Inflammatory macrophage treated with lipopolysaccharide for 1 hour (primary cell): Measurements from ENCODE around the gene APOA1.
"Not testable (repeated sequence)": the region's sequence is repeated elsewhere in the genome, so short reads cannot be mapped to it uniquely, and the experiment has no call there.

ENCODE experiments used
- DNase-seq, 2 donors: peaks; one replicate each; pipeline ENCODE4 v3.0.0-alpha.2; 2020 to 2022

APOA1 gene

GRCh38 chr11:116857316-116857715 is 19.9 kb upstream of the APOA1 start:
- no peak for DNase-seq

DNA sequence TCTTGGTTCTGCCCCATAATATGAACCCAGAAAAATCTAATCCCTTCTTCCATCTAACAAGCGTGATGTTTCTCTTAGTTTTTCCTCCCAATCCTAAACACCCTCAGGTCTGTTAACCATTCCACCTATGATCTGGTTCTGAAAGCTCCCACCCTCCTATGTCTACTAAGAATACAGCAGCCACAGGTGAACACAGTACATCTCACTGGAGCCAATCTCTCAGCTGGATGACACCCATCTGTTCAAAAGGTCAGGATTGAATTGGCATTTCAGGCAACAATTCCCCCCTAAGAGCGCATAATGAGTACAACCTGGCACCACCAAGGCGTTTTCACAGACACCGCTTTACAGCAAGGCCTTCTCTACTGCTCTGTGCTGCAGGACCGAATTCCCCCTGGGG is 19.0 kb upstream of the APOA1 start:
- no peak for DNase-seq

GRCh38 chr11:116855413-116855812 is 18.0 kb upstream of the APOA1 start:
- no peak for DNase-seq

DNA sequence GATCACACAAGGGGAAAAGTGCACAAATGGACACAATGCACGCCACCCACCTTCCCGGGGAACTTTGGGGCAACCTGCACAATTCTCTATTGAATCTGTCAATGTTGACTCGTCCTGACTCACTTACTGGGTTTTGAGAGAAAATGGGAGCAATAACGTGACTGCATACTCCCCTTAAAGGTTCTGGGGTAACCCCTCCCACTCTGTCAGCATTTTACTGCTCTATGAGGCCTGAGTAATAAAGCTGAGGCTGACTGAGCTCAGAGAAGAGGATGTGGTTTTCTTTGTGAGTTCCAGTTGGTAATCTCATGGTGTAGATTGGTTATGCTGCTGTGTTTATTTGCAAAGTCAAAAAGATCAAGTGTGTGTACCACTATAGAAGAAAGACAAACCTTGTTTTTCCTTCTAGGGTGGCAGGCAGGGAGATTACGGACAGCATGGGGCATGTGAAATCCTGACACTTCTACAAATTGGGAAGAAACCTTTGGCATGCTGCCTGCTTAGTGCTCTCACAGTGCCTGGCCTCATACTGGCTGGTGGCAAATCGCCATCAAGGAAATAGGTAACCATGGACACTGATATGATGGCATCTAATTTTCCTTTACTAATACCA is 16.1 kb upstream of the APOA1 start:
- peak; percentile 82 to 88 for DNase-seq

- DNase-seq, result peak in 1 of 2 donors; percentile 22
Observed at GRCh38 chr11:116852261-116853031, 15.0 kb upstream of the APOA1 start.

DNA sequence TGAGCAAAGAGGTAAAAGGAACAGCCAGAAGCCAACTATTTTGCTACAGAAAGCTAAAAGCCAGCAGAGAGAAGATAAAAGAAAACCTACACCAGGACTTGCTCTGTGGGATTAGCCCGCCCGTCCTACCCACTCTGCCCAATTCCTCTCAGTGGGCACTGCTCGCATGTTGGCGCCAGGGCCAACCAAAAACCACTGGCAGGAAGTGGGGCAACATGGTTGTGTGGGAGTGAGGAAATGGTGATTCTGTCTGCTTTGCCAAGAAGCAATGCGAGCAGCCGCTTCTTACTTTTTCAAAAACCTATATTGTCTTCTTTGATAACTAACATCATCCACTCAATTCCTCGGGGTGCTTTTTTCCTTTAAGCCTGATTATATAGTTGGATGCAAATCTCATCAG is 14.2 kb upstream of the APOA1 start:
- peak; percentile 77 to 87 for DNase-seq

DNA sequence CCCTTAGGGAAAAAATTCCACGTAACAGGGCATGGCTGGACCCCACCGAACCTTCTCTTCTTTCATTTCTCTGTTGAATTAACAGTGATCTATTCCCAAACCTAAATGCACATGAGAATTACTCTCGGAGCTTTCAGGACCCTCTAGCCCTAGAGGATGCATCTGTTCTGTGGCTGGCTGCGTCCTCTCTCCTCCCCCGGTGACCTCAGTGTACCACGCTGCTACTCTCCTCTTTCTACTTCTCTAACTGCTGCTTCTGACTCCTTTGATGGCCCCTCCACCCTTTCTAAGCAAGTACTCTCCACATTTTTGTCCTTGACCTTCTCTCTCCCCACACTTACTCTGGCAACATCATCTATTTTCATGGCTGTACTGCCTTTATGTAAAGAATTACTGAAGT is 12.1 kb upstream of the APOA1 start:
- DNase-seq, result no peak

DNA sequence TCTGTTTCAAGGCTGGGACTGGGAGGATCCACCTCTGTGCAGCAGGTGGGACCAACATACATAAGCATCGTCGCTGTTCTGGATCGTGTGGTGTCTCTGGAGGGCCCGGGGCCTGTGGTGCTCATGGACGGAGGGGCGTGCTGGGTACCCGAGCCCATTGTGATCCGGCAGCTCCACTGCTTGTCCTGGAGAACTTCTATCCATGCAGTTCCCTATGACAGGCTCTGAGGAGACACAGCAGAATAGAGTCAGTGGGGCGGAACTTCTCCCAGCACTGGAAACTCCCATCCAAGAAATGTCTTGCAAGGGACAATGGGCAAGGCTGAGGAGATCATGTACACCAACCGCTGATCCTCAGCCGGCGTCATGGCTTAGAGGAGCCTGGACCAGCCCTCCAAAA is 11.6 kb upstream of the APOA1 start:
- no peak for DNase-seq

GRCh38 chr11:116847612-116848011 is 10.2 kb upstream of the APOA1 start:
- no peak for DNase-seq

- no peak for DNase-seq
Observed at GRCh38 chr11:116844722-116845121, 7.3 kb upstream of the APOA1 start.

DNA sequence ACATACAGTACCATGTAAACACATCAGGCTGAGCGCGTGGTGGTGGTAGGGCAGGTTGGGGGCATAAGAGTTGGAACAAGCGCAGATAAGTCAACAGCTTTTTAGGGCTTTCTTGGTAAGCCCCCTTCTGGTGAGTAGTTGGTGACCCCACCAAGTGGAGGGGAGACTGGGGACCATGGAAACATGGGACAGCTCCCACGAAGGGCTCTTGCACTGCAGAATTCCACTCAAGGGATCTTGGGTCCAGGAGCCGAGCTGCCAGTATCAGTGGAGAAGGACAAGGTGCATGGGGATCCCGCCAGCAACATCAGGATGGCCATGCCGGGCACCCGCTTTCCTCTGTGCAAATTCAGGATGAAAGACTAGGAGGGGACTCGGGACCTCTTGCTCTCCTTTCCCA is 6.2 kb upstream of the APOA1 start:
- no peak for DNase-seq

GRCh38 chr11:116842909-116843308 is 5.5 kb upstream of the APOA1 start:
- DNase-seq, result no peak

DNA sequence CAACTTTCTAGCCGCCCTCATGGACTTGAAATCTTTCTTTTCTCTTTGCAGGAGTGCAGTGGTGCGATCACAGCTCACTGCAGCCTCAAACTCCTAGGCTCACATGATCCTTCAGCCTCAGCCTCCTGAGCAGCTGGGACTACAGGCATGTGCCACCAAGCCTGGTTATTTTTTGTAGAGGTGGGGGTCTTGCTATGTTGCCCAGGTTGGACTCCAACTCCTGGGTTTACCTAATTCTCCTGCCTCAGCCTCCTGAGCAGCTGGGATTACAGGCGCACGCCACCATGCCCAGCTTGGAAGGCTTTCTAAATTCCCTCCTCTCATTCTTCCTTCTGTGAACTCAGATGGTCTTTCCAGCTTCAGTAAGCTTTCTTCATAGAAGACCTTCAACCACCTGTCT is 4.7 kb upstream of the APOA1 start:
- DNase-seq, result no peak

DNA sequence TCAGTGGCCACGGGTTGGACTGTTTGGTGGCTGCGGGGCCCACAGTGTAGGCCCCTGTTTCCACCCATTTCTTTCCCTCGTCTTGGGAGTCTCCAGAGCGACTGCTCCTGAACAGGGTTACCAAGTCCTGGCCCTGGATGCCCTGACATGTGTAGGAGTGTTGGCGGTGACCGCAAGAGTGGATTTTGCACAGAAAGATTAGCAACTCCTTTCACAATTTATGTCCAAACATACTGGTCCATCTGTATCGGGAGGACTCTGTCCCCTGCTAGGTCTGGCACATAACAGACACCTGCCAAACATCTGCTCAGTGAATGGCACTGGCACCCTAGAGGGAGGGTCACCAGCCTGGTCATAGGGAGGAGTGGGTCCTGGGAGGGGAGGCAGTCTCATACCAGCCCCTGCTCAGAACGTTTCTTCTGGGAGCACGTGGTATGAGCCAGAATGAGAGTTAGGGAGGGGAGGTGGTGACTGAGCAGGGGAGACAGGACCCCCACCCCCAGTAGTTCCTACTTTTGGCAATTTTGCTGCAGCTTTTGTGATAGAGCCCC is 3.4 kb upstream of the APOA1 start:
- DNase-seq, result no peak

DNA sequence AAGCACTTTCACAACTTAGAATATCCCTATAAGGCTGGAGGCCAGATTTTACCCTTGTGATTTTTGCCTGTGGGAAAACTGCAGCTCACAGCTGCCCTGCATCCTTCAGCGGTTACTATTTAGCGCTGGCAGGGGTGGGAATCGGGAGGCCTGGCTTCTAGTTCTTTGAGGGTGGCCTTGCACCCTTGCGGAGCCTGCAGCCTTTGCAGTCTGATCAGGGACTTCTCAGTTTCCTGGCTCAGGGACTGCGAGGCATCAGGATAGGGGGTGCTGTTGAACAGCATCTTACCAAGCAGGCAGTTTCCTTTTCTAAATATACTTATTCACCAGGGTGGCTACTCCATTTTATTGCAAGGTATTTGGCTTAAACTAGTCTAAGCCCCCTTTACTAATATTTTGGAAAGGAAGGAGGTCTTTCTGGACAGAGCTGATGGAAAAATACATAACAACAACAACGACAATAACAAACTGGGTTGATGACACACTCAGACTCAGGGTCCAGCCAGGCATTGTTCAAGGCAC is 2.9 kb upstream of the APOA1 start:
- no peak for DNase-seq

GRCh38 chr11:116838321-116839084 is 1.1 kb upstream of the APOA1 start:
- DNase-seq, result no peak

DNA sequence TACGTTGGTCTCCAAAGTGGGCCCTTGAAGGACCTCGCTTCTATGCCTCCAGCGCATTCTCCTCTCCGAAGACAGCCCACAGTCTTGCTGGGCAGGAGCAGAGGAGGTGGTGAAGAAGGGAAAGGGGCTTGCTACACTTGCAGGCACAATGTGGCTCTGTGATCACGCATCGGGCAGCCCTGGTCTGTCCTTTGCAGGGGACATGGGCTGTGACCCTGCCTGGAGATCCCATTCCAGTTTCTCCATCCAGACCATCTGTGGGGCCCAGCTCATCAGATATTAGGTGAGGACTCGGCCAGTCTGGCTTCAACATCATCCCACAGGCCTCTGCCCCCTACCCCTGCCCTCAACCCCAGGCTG is 810 bp downstream of the APOA1 start:
- no peak for DNase-seq

GRCh38 chr11:116835791-116836631 is 1.4 kb downstream of the APOA1 start:
- peak; percentile 40 to 56 for DNase-seq

DNA sequence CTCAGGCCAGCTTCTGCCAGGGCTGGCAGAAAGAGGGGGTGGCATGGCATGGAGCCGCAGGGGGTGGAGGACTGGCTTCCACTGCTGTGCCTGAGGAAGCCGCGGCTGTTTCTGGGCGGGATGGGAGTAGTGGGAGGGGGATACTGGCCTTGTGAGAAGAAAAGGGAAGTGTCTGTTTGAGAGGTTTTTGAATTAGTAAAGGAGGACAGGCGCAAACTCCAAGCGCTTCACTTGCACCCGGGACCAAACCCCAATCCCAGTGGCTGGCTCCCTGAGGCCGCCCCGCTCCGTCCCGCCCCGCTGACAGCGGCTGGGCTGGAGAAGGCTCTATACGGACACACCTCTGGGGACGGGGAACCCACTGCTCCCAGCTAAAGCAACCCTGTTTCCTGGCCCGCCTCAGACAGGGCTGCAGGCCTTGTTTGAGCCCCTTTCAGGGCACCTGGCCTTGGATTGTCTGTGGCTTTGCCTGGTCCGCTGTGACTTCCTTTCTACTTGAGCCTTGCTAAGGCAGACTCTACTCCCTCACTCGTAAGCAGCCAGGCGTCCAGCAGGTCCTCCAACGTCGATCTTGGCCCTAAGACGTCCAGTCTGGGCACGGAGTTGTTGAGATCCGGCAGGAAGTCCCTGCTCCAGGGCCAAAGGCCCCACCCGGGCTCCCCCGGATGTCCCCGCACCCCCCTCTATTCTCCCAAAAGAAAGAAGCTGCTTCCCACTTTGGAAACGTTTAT is 2.2 kb downstream of the APOA1 start:
- no peak for DNase-seq

- DNase-seq, result not testable (repeated sequence)
Observed at GRCh38 chr11:116834535-116835041, 2.8 kb downstream of the APOA1 start.

- DNase-seq, result no peak
Observed at GRCh38 chr11:116833816-116834534, 3.4 kb downstream of the APOA1 start.
